CD14-positive monocyte (primary cell): ENCODE data around the gene COL27A1. TPM values are rescaled to one million over a fixed set of nuclear protein-coding genes. Genes with fewer than 3 reads are reported as not detected.

ENCODE experiments used
- DNase-seq, 3 donors: peaks; one replicate each; pipeline ENCODE4 v3.0.0-alpha.2; 2011 to 2022
- H2AFZ ChIP-seq: 2 replicates; pipeline ENCODE4 v1.6.0; 2012; ENCODE audit warnings: mild to moderate bottlenecking, low read depth, low read length, inconsistent platforms; ENCODE audit not compliant: insufficient read depth, poor library complexity, severe bottlenecking
- H3K27ac ChIP-seq, 2 donors: 1 replicate in 1 of 2; 2 replicates in 1 of 2; pipeline ENCODE4 v1.5.1; 2012 to 2013; ENCODE audit warnings: low read length in 2 of 2, control low read depth in 1 of 2, inconsistent platforms in 1 of 2, low read depth in 1 of 2, mild to moderate bottlenecking in 1 of 2
- H3K27me3 ChIP-seq, 2 donors: one replicate each; pipeline versions ENCODE4 v1.6.0 to v1.6.1; 2011 to 2013; ENCODE audit warnings: low read length in 2 of 2; ENCODE audit not compliant: control insufficient read depth in 2 of 2, insufficient read depth in 2 of 2
- H3K36me3 ChIP-seq, 2 donors: replicated peaks in 1 of 2; 1 replicate in 1 of 2; 2 replicates in 1 of 2; pipeline versions ENCODE4 v1.5.1 to v1.6.1; 2012 to 2013; ENCODE audit warnings: low read length in 2 of 2, control low read depth in 1 of 2, inconsistent platforms in 1 of 2, mild to moderate bottlenecking in 1 of 2; ENCODE audit not compliant: insufficient read depth in 2 of 2, control insufficient read depth in 1 of 2
- H3K4me1 ChIP-seq, 2 donors: 1 replicate in 1 of 2; 2 replicates in 1 of 2; pipeline versions ENCODE4 v1.5.1 to v1.6.1; 2012 to 2013; ENCODE audit warnings: low read length in 2 of 2, control low read depth in 1 of 2, inconsistent platforms in 1 of 2, mild to moderate bottlenecking in 1 of 2, moderate library complexity in 1 of 2; ENCODE audit not compliant: insufficient read depth in 2 of 2, control insufficient read depth in 1 of 2
- H3K4me2 ChIP-seq: replicated peaks from 2 replicates; pipeline ENCODE3; 2012; ENCODE audit warnings: low read length, moderate library complexity, mild to moderate bottlenecking; ENCODE audit not compliant: poor library complexity, severe bottlenecking; ENCODE audit errors: extremely low read depth
- H3K4me3 ChIP-seq, 3 experiments: fragments of 200-600 bp in 1 of 3; sonication (generic) in 1 of 3; replicated peaks in 1 of 3; 1 replicate in 2 of 3; 2 replicates in 1 of 3; pipeline ENCODE4 v1.5.1; 2011 to 2013; ENCODE audit warnings: low read length in 3 of 3, mild to moderate bottlenecking in 3 of 3, control low read depth in 2 of 3, low read depth in 2 of 3, inconsistent platforms in 1 of 3, moderate library complexity in 1 of 3
- H3K79me2 ChIP-seq: 2 replicates; pipeline ENCODE4 v1.6.0; 2012; ENCODE audit warnings: mild to moderate bottlenecking, control low read depth, inconsistent platforms, low read length, moderate library complexity; ENCODE audit not compliant: insufficient read depth
- H3K9ac ChIP-seq: 2 replicates; pipeline ENCODE4 v1.6.0; 2017; ENCODE audit warnings: low read length, mild to moderate bottlenecking; ENCODE audit not compliant: insufficient read depth, poor library complexity, severe bottlenecking
- H3K9me3 ChIP-seq, 2 donors: replicated peaks in 1 of 2; 1 replicate in 1 of 2; 2 replicates in 1 of 2; pipeline versions ENCODE4 v1.5.1 to v1.6.1; 2012 to 2013; ENCODE audit warnings: low read length in 2 of 2, control low read depth in 1 of 2; ENCODE audit not compliant: control insufficient read depth in 1 of 2, insufficient read depth in 1 of 2
- H4K20me1 ChIP-seq: 2 replicates; pipeline ENCODE4 v1.6.0; 2012; ENCODE audit warnings: mild to moderate bottlenecking, low read length, control low read depth, moderate library complexity; ENCODE audit not compliant: insufficient read depth
- H3K27ac Mint-ChIP-seq, 7 donors: one replicate each; pipeline ENCODE4 v1.8.0; 2020; ENCODE audit warnings: mild to moderate bottlenecking in 7 of 7, mixed read lengths in 7 of 7, moderate library complexity in 6 of 7, inconsistent platforms in 2 of 7
- H3K27me3 Mint-ChIP-seq, 3 donors: one replicate each; pipeline ENCODE4 v1.8.0; 2021 to 2022; ENCODE audit warnings: low read depth in 3 of 3, mild to moderate bottlenecking in 3 of 3, mixed read lengths in 3 of 3, moderate library complexity in 3 of 3, inconsistent platforms in 1 of 3
- H3K36me3 Mint-ChIP-seq, 2 donors: one replicate each; pipeline ENCODE4 v1.8.0; 2020; ENCODE audit warnings: mixed read lengths in 2 of 2, inconsistent platforms in 1 of 2, mild to moderate bottlenecking in 1 of 2
- H3K4me1 Mint-ChIP-seq: one replicate; pipeline ENCODE4 v1.8.0; 2020; ENCODE audit warnings: mild to moderate bottlenecking, mixed read lengths
- H3K4me3 Mint-ChIP-seq, 2 donors: one replicate each; pipeline ENCODE4 v1.8.0; 2020; ENCODE audit warnings: mild to moderate bottlenecking in 2 of 2, mixed read lengths in 2 of 2, moderate library complexity in 1 of 2
- H3K9me3 Mint-ChIP-seq, 7 donors: one replicate each; pipeline ENCODE4 v1.8.0; 2020 to 2022; ENCODE audit warnings: mixed read lengths in 7 of 7, mild to moderate bottlenecking in 6 of 7, moderate library complexity in 6 of 7, inconsistent platforms in 2 of 7
- CTCF ChIP-seq: fragments of 200-600 bp; IDR thresholded peaks from one replicate; pipeline ENCODE4 v1.8.0; 2022; ENCODE audit warnings: antibody characterized with exemption, mild to moderate bottlenecking
- WGBS: methylation state at CpG from one replicate; pipeline ENCODE4 v1.1.5; 2013; ENCODE audit warnings: missing lambda C conversion rate; ENCODE audit not compliant: insufficient coverage; 5-methylcytosine and 5-hydroxymethylcytosine counted together
- intact Hi-C, 2 donors: fragments of 100-400 bp; cut with micrococcal nuclease; formaldehyde crosslinking; loops; one replicate each; pipeline versions ENCODE4 v1.15.0 to v1.15.1; 2023
- polyA plus RNA-seq, 3 donors: library from polyadenylated mRNA; depleted of rRNA in 1 of 3; unstranded in 2 of 3; stranded (reverse) in 1 of 3; fragments of 300-500 nt in 2 of 3; fragments of >200 nt in 1 of 3; fragmentation: Illumina TruSeq in 2 of 3; gene quantifications; 1 replicate in 2 of 3; 2 replicates in 1 of 3; pipeline ENCODE4 v1.2.3, GENCODE V29; 2012 to 2021

Gene COL27A1
- polyA plus RNA-seq, 3 donors = 0.03 TPM; not detected in 2

- WGBS = 96% methylated on average over 4 of the region's 5 CpGs
- H3K9me3 Mint-ChIP-seq = peaks cover 0 to 2% (median 0%) of the 10 kb centered on the region in 7 donors
These were observed 92.2 kb downstream of the COL27A1 start for GRCh38 chr9:114247491-114247890.

GRCh38 chr9:114248299-114248707 lies 93.0 kb downstream of the COL27A1 start:
- no peaks in the 10 kb centered on the region for H3K36me3 ChIP-seq
- intact Hi-C loops = no loop called here
- H4K20me1 ChIP-seq = no peaks in the 10 kb centered on the region
- no peaks in the 10 kb centered on the region for H3K79me2 ChIP-seq
- H3K4me2 ChIP-seq = no peak overlapping the region
- no peak overlapping the region for H3K27ac ChIP-seq
- H2AFZ ChIP-seq = no peak overlapping the region
- Mint-ChIP-seq H3K4me3 (no peak overlapping the region), H3K27me3 (peaks cover 1 to 2% (median 1%) of the 10 kb centered on the region in 3 donors), H3K36me3 (no peaks in the 10 kb centered on the region), H3K27ac (no peak overlapping the region), H3K4me1 (no peaks in the 10 kb centered on the region), H3K9me3 (peaks cover 0 to 2% (median 0%) of the 10 kb centered on the region in 7 donors)
- no peaks in the 10 kb centered on the region for H3K4me1 ChIP-seq
- no peak for DNase-seq
- H3K4me3 ChIP-seq = no peak overlapping the region
- H3K9ac ChIP-seq = no peak overlapping the region
- no peak for TF ChIP-seq CTCF
- H3K9me3 ChIP-seq = no peaks in the 10 kb centered on the region
- WGBS = 100% methylated on average over 5 of the region's 11 CpGs
- no peaks in the 10 kb centered on the region for H3K27me3 ChIP-seq

More at GRCh38 chr9:114247491-114247890, 92.2 kb downstream of the COL27A1 start:
- H3K79me2 ChIP-seq = no peaks in the 10 kb centered on the region
- H3K9me3 ChIP-seq = no peaks in the 10 kb centered on the region
- no peaks in the 10 kb centered on the region for H3K4me1 ChIP-seq
- no peaks in the 10 kb centered on the region for H3K36me3 ChIP-seq
- no peak for TF ChIP-seq CTCF
- no peak overlapping the region for H2AFZ ChIP-seq
- Mint-ChIP-seq H3K4me1 (no peaks in the 10 kb centered on the region), H3K36me3 (no peaks in the 10 kb centered on the region), H3K27ac (no peak overlapping the region), H3K4me3 (no peak overlapping the region), H3K27me3 (peaks cover 0 to 3% (median 2%) of the 10 kb centered on the region in 3 donors)
- DNase-seq = no peak
- no peak overlapping the region for H3K4me3 ChIP-seq
- no peaks in the 10 kb centered on the region for H3K27me3 ChIP-seq
- H4K20me1 ChIP-seq = no peaks in the 10 kb centered on the region
- H3K27ac ChIP-seq = no peak overlapping the region
- no peak overlapping the region for H3K9ac ChIP-seq
- intact Hi-C loops = no loop called here
- no peak overlapping the region for H3K4me2 ChIP-seq
